ENCODE data around the gene NAT8L. TPM values are rescaled to one million over a fixed set of nuclear protein-coding genes. Genes with fewer than 3 reads are reported as not detected.
A peak's percentile ranks its signal among the peaks of the same experiment; 100 is the strongest.

Gene NAT8L
- total RNA-seq, 2 donors from 2014 or later, result not detected

DNA sequence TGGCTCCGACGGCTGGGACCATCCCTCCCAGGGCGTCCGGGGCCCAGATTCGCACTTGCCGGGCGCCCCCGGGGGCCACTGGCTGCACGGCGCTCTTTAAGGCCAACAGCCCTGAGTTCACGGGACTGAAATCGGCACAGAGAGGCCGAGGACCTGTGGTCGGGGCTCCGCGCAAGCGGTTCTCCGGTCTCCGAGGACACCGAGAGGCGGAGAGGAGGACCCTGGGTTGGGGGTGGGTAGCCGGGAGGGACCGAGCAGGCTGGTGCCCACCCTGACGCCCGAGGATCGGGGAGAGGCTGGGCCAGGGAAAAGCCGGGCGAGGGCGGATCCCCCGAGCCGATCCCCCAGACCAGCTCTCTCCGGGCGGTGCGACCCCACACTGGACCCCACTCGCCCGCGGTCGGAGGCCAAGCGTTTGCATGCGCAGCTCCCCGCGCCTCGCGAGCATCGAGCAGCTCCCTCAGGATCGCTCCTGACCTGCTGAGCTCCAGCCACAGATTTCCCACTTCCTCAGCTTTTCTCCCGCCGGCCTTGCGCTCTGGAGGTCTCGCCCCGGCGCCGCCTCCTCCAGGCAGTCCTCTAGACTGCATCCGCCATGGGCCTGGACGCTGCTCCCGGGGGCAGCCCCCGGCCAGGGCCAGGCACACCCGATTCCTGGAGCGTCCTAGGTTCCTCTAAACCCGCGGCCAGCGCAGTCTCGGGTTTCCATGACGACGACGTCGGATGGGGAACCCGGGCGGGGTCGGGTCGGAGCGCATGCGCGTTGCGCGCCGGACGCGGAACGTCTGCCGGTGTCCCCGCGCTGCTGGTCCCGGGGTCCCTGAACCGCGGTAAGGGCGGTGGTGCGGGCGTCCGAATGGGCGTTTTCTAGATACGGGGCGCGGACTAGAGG, 17.6 kb upstream of the NAT8L start:
- peak overlapping the region; percentile 89 for H3K4me3 Mint-ChIP-seq
- H3K4me1 Mint-ChIP-seq, result peaks cover 13% of the 10 kb centered on the region
- peaks cover 35% of the 10 kb centered on the region for H3K27me3 Mint-ChIP-seq
- H3K9me3 ChIP-seq (ENCODE audit: control insufficient read depth, low read length, poor library complexity, severe bottlenecking), result no peaks in the 10 kb centered on the region
- H3K36me3 Mint-ChIP-seq (ENCODE audit: low read depth), result peaks cover 4% of the 10 kb centered on the region
- peak; percentile 65 to 71 (median 66) for DNase-seq
- H3K27ac Mint-ChIP-seq, result no peak overlapping the region
- peak; percentile 74 for ATAC-seq

- H3K27ac Mint-ChIP-seq, result no peak overlapping the region
- peaks cover 4% of the 10 kb centered on the region for H3K36me3 Mint-ChIP-seq (ENCODE audit: low read depth)
- peak overlapping the region; percentile 89 for H3K4me3 Mint-ChIP-seq
- peaks cover 13% of the 10 kb centered on the region for H3K4me1 Mint-ChIP-seq
- DNase-seq (peak in 2 of 3 donors; percentile 24 to 46), ATAC-seq (peak; percentile 64)
- no peaks in the 10 kb centered on the region for H3K9me3 ChIP-seq (ENCODE audit: control insufficient read depth, low read length, poor library complexity, severe bottlenecking)
- peaks cover 27% of the 10 kb centered on the region for H3K27me3 Mint-ChIP-seq
These were observed 16.8 kb upstream of the NAT8L start for GRCh38 chr4:2042204-2042946.

DNA sequence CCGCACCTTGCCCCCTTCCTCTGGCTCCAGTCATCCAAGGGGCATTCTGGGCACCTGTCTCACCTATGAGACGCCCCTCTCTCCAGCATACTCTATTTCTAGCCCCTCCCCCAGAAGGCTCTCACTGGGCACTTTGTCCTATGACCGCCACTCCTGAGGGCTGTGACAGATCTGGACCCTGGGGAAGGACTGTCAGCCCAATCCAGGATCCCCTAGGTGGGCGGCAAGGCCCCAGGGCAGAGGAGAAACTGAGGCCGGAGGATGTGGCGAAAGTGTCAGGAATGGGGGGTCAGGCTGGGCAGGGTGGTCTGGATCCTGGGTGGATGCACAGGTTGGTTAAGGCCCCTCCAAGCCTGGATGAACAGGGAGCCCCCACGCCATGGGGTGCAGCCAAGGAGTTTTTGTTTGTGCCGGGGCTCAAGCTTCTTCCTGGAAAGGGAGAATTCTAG, 16.2 kb upstream of the NAT8L start:
- H3K27ac Mint-ChIP-seq, result no peak overlapping the region
- no peak for DNase-seq
- peaks cover 27% of the 10 kb centered on the region for H3K27me3 Mint-ChIP-seq
- peaks cover 4% of the 10 kb centered on the region for H3K36me3 Mint-ChIP-seq (ENCODE audit: low read depth)
- no peak for ATAC-seq
- peaks cover 15% of the 10 kb centered on the region for H3K4me1 Mint-ChIP-seq
- H3K4me3 Mint-ChIP-seq, result peak overlapping the region; percentile 87
- H3K9me3 ChIP-seq (ENCODE audit: control insufficient read depth, low read length, poor library complexity, severe bottlenecking), result no peaks in the 10 kb centered on the region

- DNase-seq (no peak), ATAC-seq (no peak)
- Mint-ChIP-seq H3K27ac (no peak overlapping the region), H3K27me3 (peaks cover 31% of the 10 kb centered on the region), H3K4me1 (peaks cover 15% of the 10 kb centered on the region), H3K36me3 (ENCODE audit: low read depth) (peaks cover 4% of the 10 kb centered on the region), H3K4me3 (peak overlapping the region; percentile 36)
- no peaks in the 10 kb centered on the region for H3K9me3 ChIP-seq (ENCODE audit: control insufficient read depth, low read length, poor library complexity, severe bottlenecking)
These were observed 15.6 kb upstream of the NAT8L start for GRCh38 chr4:2043396-2044118.

- ATAC-seq, result no peak
- peak overlapping the region; percentile 36 for H3K4me3 Mint-ChIP-seq
- H3K9me3 ChIP-seq (ENCODE audit: control insufficient read depth, low read length, poor library complexity, severe bottlenecking), result no peaks in the 10 kb centered on the region
- no peak for DNase-seq
- H3K4me1 Mint-ChIP-seq, result peaks cover 15% of the 10 kb centered on the region
- peaks cover 4% of the 10 kb centered on the region for H3K36me3 Mint-ChIP-seq (ENCODE audit: low read depth)
- peaks cover 28% of the 10 kb centered on the region for H3K27me3 Mint-ChIP-seq
- no peak overlapping the region for H3K27ac Mint-ChIP-seq
These were observed 15.0 kb upstream of the NAT8L start for GRCh38 chr4:2044119-2044485.

- DNase-seq (no peak), ATAC-seq (no peak)
- Mint-ChIP-seq H3K4me3 (no peak overlapping the region), H3K27ac (no peak overlapping the region), H3K4me1 (peaks cover 15% of the 10 kb centered on the region), H3K36me3 (ENCODE audit: low read depth) (peaks cover 3% of the 10 kb centered on the region), H3K27me3 (peaks cover 21% of the 10 kb centered on the region)
- no peaks in the 10 kb centered on the region for H3K9me3 ChIP-seq (ENCODE audit: control insufficient read depth, low read length, poor library complexity, severe bottlenecking)
These were observed 14.3 kb upstream of the NAT8L start for GRCh38 chr4:2044542-2045517.

- Mint-ChIP-seq H3K36me3 (ENCODE audit: low read depth) (peaks cover 2% of the 10 kb centered on the region), H3K4me3 (no peak overlapping the region), H3K27me3 (peaks cover 17% of the 10 kb centered on the region), H3K4me1 (peaks cover 13% of the 10 kb centered on the region), H3K27ac (no peak overlapping the region)
- H3K9me3 ChIP-seq (ENCODE audit: control insufficient read depth, low read length, poor library complexity, severe bottlenecking), result no peaks in the 10 kb centered on the region
- peak; percentile 30 for ATAC-seq
- no peak for DNase-seq
These were observed 13.6 kb upstream of the NAT8L start for GRCh38 chr4:2045518-2045951.

DNA sequence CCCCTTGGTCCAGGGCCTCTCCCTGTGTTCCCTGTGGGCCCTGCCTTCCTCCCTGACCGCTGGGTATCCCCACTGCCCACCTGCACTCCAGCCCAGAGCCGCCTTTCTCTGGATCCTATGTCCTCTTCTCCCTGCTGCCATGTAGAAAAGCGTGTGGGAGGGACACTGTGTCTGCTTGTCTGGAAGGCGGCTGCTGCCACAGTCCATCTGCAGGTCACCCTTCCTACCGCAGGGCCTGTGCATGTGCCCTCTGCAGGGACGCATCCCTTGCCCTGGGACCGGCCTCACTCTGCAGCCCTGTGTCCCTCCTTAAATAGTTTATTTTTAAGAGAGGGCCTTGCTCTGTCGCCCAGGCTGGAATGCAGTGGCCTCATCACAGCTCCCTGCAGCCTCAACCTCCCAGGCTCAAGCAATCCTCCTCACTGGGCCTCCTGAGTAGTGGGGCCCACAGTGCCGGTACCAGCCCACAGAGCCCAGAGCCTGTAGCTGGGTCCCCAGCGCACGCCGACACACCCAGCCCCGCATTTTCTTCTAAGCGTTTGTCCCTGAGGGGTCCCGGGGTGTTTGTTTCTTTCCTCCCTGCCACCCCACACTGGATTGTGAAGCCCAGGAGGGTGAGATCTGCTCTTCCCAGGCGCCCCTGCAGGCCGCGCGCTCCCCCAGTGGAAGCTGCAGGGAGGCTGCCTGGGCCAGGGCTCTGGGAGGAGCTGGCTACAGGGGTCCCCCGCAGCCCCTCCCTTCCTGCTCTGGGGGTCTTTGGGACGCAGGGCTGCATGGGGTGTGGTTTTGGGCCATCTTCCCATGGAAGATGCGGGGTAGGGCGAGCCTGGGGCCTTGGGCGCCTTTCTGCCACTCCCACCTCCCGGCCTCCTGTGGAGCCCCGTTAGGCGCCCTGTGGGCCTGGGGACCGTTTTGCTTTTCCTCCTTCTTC, 12.8 kb upstream of the NAT8L start:
- DNase-seq (no peak), ATAC-seq (no peak)
- Mint-ChIP-seq H3K4me1 (peaks cover 13% of the 10 kb centered on the region), H3K36me3 (ENCODE audit: low read depth) (peaks cover 2% of the 10 kb centered on the region), H3K4me3 (peak overlapping the region; percentile 57), H3K27me3 (peaks cover 23% of the 10 kb centered on the region), H3K27ac (no peak overlapping the region)
- H3K9me3 ChIP-seq (ENCODE audit: control insufficient read depth, low read length, poor library complexity, severe bottlenecking), result no peaks in the 10 kb centered on the region

DNA sequence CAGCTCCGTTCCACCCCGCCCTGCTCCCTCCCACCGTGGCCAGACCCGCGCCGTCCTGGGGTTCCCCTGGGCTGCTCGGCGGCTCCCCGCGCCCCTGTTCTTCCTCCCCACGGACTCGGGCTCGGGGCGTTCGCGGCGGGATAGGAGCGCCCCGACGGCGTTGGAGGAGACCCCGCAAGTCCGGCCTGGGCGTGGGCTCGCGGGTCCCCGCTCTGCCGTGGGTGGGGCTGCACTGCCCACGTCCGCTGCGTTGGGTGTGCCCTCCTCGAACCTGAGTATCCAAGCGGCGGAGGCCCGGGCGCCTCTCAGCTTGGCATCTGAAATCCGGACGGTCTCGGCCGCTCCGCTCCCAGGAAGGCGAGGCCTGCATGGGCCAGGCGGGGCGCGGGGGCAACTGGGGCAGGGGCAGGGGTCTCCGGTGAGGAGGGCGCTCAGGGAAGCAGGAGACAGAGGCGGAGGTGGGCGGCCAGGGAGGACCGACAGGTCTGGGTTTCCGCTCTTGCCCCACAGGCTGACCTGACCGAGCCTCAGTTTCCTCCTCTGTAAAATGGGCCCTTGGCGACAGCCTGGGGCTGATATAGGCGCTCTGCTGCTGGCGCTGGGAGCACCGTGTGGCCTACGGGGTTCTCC, 12.0 kb upstream of the NAT8L start:
- Mint-ChIP-seq H3K4me3 (no peak overlapping the region), H3K27me3 (peaks cover 30% of the 10 kb centered on the region), H3K36me3 (ENCODE audit: low read depth) (peaks cover 2% of the 10 kb centered on the region), H3K4me1 (peaks cover 11% of the 10 kb centered on the region), H3K27ac (no peak overlapping the region)
- DNase-seq (no peak), ATAC-seq (no peak)
- H3K9me3 ChIP-seq (ENCODE audit: control insufficient read depth, low read length, poor library complexity, severe bottlenecking), result no peaks in the 10 kb centered on the region

GRCh38 chr4:2047781-2048581, 11.1 kb upstream of the NAT8L start:
- Mint-ChIP-seq H3K36me3 (ENCODE audit: low read depth) (peaks cover 2% of the 10 kb centered on the region), H3K4me1 (peaks cover 9% of the 10 kb centered on the region), H3K27ac (peak overlapping the region; percentile 29), H3K4me3 (no peak overlapping the region), H3K27me3 (peaks cover 35% of the 10 kb centered on the region)
- ATAC-seq (no peak), DNase-seq (no peak)
- H3K9me3 ChIP-seq (ENCODE audit: control insufficient read depth, low read length, poor library complexity, severe bottlenecking), result no peaks in the 10 kb centered on the region

Measured in T-helper 17 cell (primary cell).